Fibroblast of gingiva (primary cell): ENCODE data around the gene SRPX2.

Source experiments
- DNase-seq: peaks from one replicate; pipeline ENCODE4 v3.0.0-alpha.2; 2011; ENCODE audit warnings: low read depth

SRPX2 gene

DNA sequence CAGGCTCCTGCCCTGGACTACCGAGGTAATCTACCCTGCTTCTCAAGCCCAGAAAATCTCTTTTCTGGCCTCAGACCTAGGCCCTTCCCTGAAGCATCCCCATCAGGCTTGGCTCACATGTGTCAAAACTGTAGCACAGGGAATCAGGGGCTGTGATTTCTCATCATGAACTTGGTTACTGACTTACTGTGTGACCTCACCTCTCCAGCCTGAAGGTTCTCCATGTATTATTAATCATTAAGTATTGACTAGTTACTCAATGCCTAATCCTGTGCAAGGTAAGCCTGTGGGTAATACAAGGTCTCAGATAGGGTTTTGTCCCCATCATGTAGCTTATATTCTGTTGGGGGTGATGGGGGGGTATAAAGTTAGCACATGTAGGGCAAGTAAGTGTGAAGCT, 6.8 kb downstream of the SRPX2 start:
- DNase-seq: no peak

DNA sequence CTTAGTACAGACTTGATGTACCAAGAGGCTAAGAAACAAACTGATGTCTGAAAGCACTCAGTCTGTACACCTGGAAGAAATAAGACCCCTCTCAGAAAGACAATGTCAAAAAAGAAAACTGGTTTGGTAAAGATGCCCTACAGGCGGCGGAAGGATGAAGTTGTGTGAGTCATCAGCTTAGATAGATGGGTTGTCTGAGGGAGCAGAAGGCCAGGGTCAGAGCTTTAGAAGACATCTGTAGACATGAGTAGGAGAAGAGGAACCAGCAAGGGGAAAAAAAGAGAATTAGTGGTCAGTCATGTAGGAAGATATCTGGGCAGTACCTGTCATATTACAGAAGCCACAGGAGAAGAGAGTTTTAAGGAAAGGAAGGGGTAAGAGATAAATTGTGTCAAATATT, 8.3 kb downstream of the SRPX2 start:
- DNase-seq: no peak

DNA sequence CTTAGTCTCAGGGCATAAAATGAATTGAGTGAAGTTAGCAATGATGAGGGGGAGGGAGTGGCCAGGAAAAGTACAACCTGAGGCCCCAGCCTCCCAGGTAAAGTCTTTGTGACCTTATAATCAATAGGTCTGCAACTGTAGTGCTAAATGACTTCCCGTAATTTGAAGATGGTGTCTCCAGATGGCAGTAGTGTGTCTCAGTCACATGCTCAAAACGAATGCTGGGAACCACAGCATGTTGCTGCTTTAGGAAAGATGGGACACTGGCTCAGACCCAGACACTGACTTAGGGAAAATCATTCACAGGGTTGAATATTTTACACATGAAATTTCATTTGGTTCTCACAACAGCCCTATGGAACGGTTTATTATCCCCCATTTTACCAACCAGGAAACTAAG, 10.3 kb downstream of the SRPX2 start:
- peak; percentile 31 for DNase-seq

- no peak for DNase-seq
Observed at GRCh38 chrX:100658941-100659381, 15.0 kb downstream of the SRPX2 start.

- peak; percentile 21 for DNase-seq
Observed at GRCh38 chrX:100659431-100660137, 15.6 kb downstream of the SRPX2 start.

- no peak for DNase-seq
Observed at GRCh38 chrX:100662170-100662569, 18.2 kb downstream of the SRPX2 start.

GRCh38 chrX:100662796-100663195, 18.8 kb downstream of the SRPX2 start:
- no peak for DNase-seq

- DNase-seq: no peak
Observed at GRCh38 chrX:100663642-100664041, 19.6 kb downstream of the SRPX2 start.

GRCh38 chrX:100672966-100673365, 29.0 kb downstream of the SRPX2 start:
- no peak for DNase-seq

GRCh38 chrX:100673397-100673953, 29.5 kb downstream of the SRPX2 start:
- DNase-seq: peak; percentile 80

GRCh38 chrX:100674705-100675104, 30.7 kb downstream of the SRPX2 start:
- DNase-seq: no peak

DNA sequence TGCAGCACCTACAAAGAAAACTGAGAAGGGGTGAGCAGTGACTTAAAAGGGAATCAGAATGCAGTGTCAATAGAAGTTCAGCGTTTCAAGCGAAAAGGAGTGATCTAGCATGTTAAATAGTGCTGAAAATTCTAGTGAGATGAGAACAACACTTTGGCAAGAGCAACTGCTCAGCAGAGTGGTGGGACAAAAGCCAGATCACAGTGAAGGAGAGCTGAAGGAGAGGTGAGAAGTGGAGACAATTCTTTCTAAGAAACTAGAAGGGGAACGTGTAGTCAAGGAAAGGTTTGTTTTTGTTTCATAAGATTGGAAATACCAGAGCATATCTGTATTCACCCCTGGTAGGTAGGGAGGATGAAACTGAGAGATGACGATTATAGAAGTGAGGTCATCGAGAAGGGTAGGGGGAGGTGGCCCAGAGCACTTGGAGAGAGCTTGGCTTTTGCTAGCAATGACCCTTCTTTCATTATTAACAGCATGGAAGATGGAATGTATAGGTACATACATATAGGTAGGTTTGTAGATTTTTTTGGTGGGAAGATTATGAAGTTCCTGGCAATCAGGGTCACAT, 33.7 kb downstream of the SRPX2 start:
- DNase-seq: no peak

- peak; percentile 51 for DNase-seq
Observed at GRCh38 chrX:100680756-100681155, 36.8 kb downstream of the SRPX2 start.

GRCh38 chrX:100681599-100681998, 37.6 kb downstream of the SRPX2 start:
- no peak for DNase-seq

- DNase-seq: no peak
Observed at GRCh38 chrX:100682939-100683338, 38.9 kb downstream of the SRPX2 start.

DNA sequence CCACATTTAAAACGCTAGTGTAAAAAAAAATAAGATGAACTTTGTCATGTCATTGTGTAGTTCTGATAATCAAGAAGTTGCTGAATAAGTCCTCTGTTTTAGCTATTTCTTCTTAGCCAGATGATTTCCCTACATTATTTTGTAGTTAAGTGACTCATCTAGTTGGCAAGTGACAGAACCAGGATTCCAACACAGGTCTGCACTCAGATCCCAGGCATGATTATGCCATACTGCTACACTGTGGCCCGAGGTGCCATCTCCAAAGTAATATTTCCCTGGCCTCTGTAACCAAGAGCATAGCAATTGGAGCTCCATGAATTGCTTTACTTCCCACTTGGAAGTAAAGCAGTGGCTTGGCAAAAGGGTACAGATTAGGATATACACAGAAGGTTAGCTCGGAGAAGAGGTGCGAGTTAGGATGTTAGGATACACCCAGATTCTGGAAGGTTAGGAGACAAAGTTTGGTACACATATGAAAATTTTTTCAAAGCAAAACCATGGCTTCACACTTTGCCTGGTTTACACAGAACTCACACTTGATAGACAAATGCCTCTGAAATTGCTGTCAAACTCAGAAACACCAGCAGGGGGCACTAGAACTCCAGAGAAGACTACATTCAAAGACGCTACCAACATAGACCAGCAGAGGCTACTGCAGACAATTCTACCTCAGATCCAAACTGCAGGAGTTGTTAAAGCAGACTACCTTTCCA, 41.4 kb downstream of the SRPX2 start:
- DNase-seq: peak; percentile 58

DNA sequence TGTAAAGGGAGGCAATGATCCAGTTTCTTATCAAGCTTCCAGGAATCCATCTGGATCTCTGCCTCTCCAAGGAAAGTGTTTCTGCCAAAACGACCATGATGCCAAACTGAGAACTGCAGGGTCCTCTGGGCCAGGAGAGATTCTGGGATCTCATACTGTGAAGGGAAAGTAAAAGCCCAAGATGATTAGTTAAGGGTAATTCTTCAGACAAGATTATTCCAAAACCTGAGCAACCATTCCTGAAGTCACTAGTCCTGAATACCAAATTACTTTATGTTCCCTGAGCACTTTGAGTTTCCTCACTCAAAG, 42.0 kb downstream of the SRPX2 start:
- no peak for DNase-seq

- DNase-seq: no peak
Observed at GRCh38 chrX:100687128-100687527, 43.1 kb downstream of the SRPX2 start.

- DNase-seq: no peak
Observed at GRCh38 chrX:100687546-100687945, 43.5 kb downstream of the SRPX2 start.

DNA sequence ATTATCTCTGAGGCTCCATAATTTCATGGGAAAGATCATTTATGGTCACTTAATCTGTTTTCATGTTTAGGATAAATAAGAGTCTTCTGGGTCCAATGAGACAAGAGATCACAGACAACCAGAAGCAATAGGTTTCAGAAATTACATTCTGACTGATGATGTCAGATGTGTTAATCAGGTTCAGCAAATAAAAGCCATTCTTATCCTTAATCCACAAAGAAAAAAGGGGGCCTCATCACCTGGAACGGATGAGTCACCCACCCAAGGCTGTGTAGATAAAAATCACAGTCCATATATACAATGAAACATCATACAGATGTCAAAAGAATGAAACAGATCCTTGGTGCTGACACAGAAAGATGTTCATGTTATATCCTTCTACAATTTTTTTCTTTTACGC, 51.3 kb downstream of the SRPX2 start:
- no peak for DNase-seq

DNA sequence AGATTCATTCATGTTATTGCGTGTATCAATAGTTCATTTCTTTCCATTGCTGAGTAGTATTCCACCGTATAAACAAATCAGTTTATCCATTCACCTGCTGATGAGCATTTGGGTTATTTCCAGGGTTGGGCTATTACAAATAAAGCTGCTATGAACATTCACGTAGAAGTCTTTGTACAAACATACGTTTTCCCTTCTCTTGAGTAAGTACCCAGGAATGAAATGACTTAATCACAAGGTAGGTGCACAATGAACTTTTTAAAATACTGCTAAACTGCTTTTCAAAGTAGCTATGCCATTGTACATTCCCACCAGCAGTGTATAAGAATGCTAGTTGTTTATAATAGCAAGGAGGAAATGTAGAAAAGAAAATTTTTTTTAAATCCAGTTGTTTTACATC, 52.0 kb downstream of the SRPX2 start:
- DNase-seq: no peak

DNA sequence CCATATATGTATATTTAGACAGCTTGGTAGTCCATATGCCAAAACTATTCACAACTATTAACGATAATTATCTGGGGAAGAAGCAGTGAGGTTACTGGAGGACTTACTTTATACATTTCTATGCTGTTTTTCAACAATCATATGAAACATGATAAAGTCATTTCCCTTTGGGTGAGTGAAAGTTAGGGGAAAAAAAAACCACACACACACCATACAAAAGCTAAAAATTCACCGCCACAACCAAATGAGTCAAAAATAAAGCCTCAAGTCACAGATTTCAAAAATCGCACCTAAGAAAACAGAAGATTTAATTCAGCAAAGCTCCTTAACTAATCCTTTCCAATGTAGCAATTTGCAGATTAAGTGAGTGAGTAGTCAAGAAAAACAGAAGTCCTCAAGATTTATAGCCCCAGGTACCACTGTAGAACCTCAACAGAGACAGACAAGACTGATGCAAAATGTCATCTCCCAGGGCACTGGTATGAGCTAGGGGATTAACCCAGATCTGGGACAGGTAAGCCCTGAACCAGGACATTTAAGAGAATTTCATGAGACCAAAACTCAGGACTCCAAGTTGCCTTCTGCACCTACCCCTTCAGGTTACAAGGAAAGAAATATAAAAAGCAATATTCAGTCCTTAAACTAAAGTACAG, 52.8 kb downstream of the SRPX2 start:
- DNase-seq: no peak

DNA sequence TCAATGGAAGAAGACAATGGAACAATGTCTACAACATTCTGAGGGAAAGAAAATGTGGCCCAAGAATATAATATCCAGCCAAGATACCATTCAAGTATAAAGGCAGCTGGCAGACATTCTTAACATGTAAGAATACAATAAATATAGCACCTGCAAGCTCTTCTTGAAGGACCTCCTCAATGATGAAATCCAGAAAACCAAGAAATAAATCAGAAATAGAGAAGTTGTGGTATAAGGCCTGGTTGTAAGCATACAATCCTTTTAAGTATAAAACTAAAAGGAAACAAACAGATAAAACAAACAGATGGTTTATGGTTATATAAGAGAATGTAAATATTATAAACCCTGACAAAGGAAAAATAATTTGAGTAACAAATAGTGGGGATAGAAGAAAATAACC, 54.6 kb downstream of the SRPX2 start:
- no peak for DNase-seq
